Uterus (tissue), 2 donors: ENCODE data around the gene RANBP3.

ENCODE experiments used
- POLR2A ChIP-seq, 2 donors: fragments of 450-650 bp; IDR thresholded peaks; one replicate each; pipeline ENCODE4 v1.6.1; 2016; ENCODE audit warnings: antibody characterized with exemption in 2 of 2, mild to moderate bottlenecking in 1 of 2, moderate library complexity in 1 of 2
- TF ChIP-seq, protein P1 (sequence below), 4 experiments: fragments of 200-600 bp in 2 of 4; fragments of 450-650 bp in 2 of 4; sonication (generic) in 2 of 4; IDR thresholded peaks; one replicate each; pipeline ENCODE4 v1.5.1; 2016 to 2019; ENCODE audit warnings: antibody characterized with exemption in 4 of 4, mild to moderate bottlenecking in 2 of 4, moderate library complexity in 1 of 4

GRCh38 chr19:6014551-6015135 is 36.7 kb upstream of the RANBP3 start:
- TF ChIP-seq, protein P1, sequence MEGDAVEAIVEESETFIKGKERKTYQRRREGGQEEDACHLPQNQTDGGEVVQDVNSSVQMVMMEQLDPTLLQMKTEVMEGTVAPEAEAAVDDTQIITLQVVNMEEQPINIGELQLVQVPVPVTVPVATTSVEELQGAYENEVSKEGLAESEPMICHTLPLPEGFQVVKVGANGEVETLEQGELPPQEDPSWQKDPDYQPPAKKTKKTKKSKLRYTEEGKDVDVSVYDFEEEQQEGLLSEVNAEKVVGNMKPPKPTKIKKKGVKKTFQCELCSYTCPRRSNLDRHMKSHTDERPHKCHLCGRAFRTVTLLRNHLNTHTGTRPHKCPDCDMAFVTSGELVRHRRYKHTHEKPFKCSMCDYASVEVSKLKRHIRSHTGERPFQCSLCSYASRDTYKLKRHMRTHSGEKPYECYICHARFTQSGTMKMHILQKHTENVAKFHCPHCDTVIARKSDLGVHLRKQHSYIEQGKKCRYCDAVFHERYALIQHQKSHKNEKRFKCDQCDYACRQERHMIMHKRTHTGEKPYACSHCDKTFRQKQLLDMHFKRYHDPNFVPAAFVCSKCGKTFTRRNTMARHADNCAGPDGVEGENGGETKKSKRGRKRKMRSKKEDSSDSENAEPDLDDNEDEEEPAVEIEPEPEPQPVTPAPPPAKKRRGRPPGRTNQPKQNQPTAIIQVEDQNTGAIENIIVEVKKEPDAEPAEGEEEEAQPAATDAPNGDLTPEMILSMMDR (IDR thresholded peaks at IDR 0.05): no peak
- TF ChIP-seq POLR2A (IDR thresholded peaks at IDR 0.05): no peak
